Upper lobe of right lung (tissue), 1 donor: ENCODE results near the gene WDR49. TPM values are rescaled to one million over a fixed set of nuclear protein-coding genes. Genes with fewer than 3 reads are reported as not detected.
"Not testable (repeated sequence)": the region's sequence is repeated elsewhere in the genome, so short reads cannot be mapped to it uniquely, and the experiment has no call there.

Experiments
- ATAC-seq: fragments of 200-7000 bp; cut with Tn5 transposase; one replicate; pipeline ENCODE4 v1.9.1; 2020; ENCODE audit warnings: mild to moderate bottlenecking, moderate library complexity
- DNase-seq: peaks from one replicate; pipeline ENCODE4 v3.0.0-alpha.2; 2020
- H3K27ac ChIP-seq: fragments of 200-600 bp; one replicate; pipeline ENCODE4 v1.8.0; 2022
- H3K27me3 ChIP-seq: fragments of 200-600 bp; one replicate; pipeline ENCODE4 v1.8.0; 2022; ENCODE audit warnings: mild to moderate bottlenecking
- H3K36me3 ChIP-seq: fragments of 200-600 bp; one replicate; pipeline ENCODE4 v1.8.0; 2022
- H3K4me1 ChIP-seq: fragments of 200-600 bp; one replicate; pipeline ENCODE4 v1.8.0; 2022
- H3K4me3 ChIP-seq: fragments of 200-600 bp; one replicate; pipeline ENCODE4 v1.8.0; 2022; ENCODE audit warnings: mild to moderate bottlenecking
- H3K9me3 ChIP-seq: fragments of 200-600 bp; one replicate; pipeline ENCODE4 v1.8.0; 2022
- intact Hi-C: fragments of 100-400 bp; cut with DNase I; formaldehyde crosslinking; loops from one replicate; pipeline ENCODE4 v1.11.0; 2022
- total RNA-seq: library from RNA; stranded (reverse); fragmentation: NEBNext Ultra II Directional; extraction: Animal tissue kit (Norgen Biotek cat#: 25700); gene quantifications from one replicate; pipeline ENCODE4 v1.2.1, GENCODE V29; 2021
- TF ChIP-seq, protein P1 (sequence below): fragments of 200-600 bp; IDR thresholded peaks from one replicate; pipeline ENCODE4 v1.8.0; 2022; ENCODE audit warnings: antibody characterized with exemption
- donor health status: DM: no; HTN: yes; CAD: no; lungs with severe emphysema.

Gene WDR49
- total RNA-seq, 1 donor from 2014 or later = 1.2 TPM

DNA sequence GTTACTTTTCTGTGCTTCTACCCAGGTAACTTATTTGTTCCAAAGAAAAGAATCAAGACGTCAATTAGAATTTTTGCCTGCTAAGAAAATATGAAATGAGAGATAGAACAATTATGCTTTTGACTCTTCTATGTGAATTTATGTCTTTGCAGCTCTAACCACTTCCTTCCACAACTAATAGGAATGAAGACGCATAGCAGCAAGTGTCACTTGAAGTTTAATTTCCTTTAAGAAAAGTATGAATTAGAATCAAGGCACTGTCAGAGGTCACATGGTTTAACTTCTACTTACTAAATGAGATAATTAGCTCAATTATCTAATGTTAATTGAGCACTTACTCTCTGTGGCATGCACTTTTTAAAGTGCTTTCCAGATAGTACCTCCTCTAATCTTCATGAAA is 3.3 kb downstream of the WDR49 start:
- Histone ChIP-seq H3K9me3 (no peaks in the 10 kb centered on the region), H3K27me3 (no peaks in the 10 kb centered on the region), H3K27ac (no peak overlapping the region), H3K36me3 (no peaks in the 10 kb centered on the region), H3K4me1 (no peaks in the 10 kb centered on the region), H3K4me3 (no peak overlapping the region)
- TF ChIP-seq, protein P1, sequence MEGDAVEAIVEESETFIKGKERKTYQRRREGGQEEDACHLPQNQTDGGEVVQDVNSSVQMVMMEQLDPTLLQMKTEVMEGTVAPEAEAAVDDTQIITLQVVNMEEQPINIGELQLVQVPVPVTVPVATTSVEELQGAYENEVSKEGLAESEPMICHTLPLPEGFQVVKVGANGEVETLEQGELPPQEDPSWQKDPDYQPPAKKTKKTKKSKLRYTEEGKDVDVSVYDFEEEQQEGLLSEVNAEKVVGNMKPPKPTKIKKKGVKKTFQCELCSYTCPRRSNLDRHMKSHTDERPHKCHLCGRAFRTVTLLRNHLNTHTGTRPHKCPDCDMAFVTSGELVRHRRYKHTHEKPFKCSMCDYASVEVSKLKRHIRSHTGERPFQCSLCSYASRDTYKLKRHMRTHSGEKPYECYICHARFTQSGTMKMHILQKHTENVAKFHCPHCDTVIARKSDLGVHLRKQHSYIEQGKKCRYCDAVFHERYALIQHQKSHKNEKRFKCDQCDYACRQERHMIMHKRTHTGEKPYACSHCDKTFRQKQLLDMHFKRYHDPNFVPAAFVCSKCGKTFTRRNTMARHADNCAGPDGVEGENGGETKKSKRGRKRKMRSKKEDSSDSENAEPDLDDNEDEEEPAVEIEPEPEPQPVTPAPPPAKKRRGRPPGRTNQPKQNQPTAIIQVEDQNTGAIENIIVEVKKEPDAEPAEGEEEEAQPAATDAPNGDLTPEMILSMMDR = no peak
- intact Hi-C loops = no loop called here
- DNase-seq = no peak
- no peak for ATAC-seq

- Histone ChIP-seq H3K27ac (no peak overlapping the region), H3K27me3 (no peaks in the 10 kb centered on the region), H3K4me1 (no peaks in the 10 kb centered on the region), H3K36me3 (no peaks in the 10 kb centered on the region), H3K4me3 (no peak overlapping the region), H3K9me3 (no peaks in the 10 kb centered on the region)
- TF ChIP-seq, protein P1 = no peak
- ATAC-seq (no peak), DNase-seq (no peak)
- intact Hi-C loops = no loop called here
Observed at GRCh38 chr3:167649746-167650145, 4.0 kb downstream of the WDR49 start.

- H3K9me3 ChIP-seq = no peaks in the 10 kb centered on the region
- intact Hi-C loops = no loop called here
- no peaks in the 10 kb centered on the region for H3K27me3 ChIP-seq
- no peaks in the 10 kb centered on the region for H3K4me1 ChIP-seq
- no peak for ATAC-seq
- H3K36me3 ChIP-seq = no peaks in the 10 kb centered on the region
- TF ChIP-seq, protein P1 = no peak
- DNase-seq = no peak
- H3K27ac ChIP-seq = no peak overlapping the region
- H3K4me3 ChIP-seq = no peak overlapping the region
Observed at GRCh38 chr3:167644611-167645010, 9.1 kb downstream of the WDR49 start.

DNA sequence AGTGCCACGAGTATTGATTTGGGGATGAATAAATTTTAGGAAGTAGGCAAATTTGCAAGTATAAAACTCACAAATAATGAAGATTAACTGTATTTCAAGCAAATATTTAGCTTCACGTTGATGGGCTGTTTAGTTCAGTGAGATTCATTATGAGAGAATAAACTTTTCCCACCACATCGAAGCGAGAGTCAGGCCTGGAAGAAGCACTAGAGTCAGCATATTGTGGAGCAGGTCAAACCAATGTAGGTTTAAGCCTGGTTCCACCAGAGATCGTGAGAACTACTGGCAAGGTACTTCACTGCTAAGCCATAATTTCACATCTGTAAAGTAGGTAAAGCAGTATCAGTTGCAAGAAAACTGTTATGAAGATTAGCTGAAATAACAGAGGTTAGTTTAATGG is 22.3 kb downstream of the WDR49 start:
- Histone ChIP-seq H3K4me3 (no peak overlapping the region), H3K4me1 (no peaks in the 10 kb centered on the region), H3K27me3 (no peaks in the 10 kb centered on the region), H3K36me3 (no peaks in the 10 kb centered on the region), H3K9me3 (no peaks in the 10 kb centered on the region), H3K27ac (no peak overlapping the region)
- TF ChIP-seq, protein P1 = no peak
- ATAC-seq = no peak
- intact Hi-C loops = no loop called here
- no peak for DNase-seq

DNA sequence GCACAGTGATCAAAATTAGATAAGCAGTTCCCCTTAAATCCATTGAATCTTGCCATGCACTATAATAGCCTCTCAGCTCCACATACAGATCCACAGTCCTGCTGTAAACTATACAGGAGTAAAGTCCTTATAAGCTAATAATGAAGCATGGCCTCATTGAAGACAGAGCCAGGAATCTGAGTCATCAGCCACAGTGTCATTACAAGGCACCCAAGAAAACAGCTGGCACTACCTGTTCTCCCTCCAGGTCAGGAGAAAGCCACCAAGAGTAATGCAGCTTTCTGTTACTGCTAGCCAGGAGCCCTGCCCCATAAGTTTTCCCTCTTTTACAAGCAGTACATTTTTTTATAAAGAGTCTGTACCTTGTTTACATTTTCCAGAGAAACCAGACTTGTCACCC is 27.3 kb downstream of the WDR49 start:
- H3K27me3 ChIP-seq = no peaks in the 10 kb centered on the region
- no peaks in the 10 kb centered on the region for H3K9me3 ChIP-seq
- no peak overlapping the region for H3K4me3 ChIP-seq
- intact Hi-C loops = no loop called here
- ATAC-seq = no peak
- no peak for DNase-seq
- no peaks in the 10 kb centered on the region for H3K4me1 ChIP-seq
- H3K36me3 ChIP-seq = no peaks in the 10 kb centered on the region
- TF ChIP-seq, protein P1 = no peak
- H3K27ac ChIP-seq = no peak overlapping the region

DNA sequence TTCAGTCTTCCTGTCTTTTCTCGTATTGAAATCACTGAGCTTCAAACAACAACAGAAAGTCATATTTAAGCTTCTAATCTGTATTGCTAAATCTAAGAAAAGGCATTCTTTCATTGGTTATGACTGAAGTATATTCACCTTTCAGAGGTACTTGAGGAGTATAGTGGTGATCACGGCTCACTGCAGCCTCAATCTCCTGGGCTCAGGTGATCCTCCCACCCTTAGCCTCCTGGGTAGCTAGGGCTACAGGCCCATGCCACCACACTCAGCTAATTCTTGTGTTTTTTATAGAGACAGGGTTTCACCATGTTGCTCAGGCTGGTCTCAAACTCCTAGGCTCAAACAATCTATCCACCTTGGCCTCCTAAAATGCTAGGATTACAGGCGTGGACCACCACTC is 38.7 kb downstream of the WDR49 start:
- Histone ChIP-seq H3K27ac (no peak overlapping the region), H3K36me3 (no peaks in the 10 kb centered on the region), H3K4me1 (no peaks in the 10 kb centered on the region), H3K9me3 (no peaks in the 10 kb centered on the region), H3K4me3 (no peak overlapping the region), H3K27me3 (no peaks in the 10 kb centered on the region)
- TF ChIP-seq, protein P1 = no peak
- no peak for ATAC-seq
- intact Hi-C loops = no loop called here
- DNase-seq = no peak

GRCh38 chr3:167614196-167614595 is 39.5 kb downstream of the WDR49 start:
- H3K36me3 ChIP-seq, H3K27ac ChIP-seq, H3K9me3 ChIP-seq, H3K4me3 ChIP-seq, ATAC-seq, DNase-seq, H3K4me1 ChIP-seq, H3K27me3 ChIP-seq, intact Hi-C loops: not testable (repeated sequence)
